Measurements from ENCODE around the gene EGFR. TPM values are rescaled to one million over a fixed set of nuclear protein-coding genes. Genes with fewer than 3 reads are reported as not detected.
A peak's percentile ranks its signal among the peaks of the same experiment; 100 is the strongest.

EGFR gene
- total and polyA plus RNA-seq, 2 donors (not counting 3 experiments of a cell fraction or from before 2014, with no cell fraction given) = 1.5 to 4.1 TPM

DNA sequence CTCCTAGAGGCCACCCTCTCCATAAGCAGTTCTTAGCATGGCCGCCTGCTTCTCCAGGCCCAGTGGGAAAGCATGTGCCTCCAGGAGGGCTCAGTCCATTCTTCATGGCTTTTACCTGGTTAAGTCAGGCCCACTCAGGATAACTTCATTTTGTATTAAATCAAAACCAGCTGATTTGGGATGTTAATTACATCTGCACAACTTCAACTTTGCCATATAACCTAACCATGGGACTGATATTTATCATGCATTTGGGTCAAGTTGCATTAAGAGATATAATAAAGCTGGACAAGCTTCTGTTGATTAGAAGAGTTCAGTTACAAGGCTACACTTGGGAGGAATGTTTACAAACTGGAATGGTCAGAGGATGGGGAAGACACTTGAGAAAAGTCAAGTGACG lies 65.5 kb downstream of the EGFR start:
- H3K27ac ChIP-seq (ENCODE audit: insufficient read depth, low read depth, low read length) = no peak overlapping the region
- intact Hi-C loops (cut with micrococcal nuclease) = no loop called here
- TF ChIP-seq, protein P1, sequence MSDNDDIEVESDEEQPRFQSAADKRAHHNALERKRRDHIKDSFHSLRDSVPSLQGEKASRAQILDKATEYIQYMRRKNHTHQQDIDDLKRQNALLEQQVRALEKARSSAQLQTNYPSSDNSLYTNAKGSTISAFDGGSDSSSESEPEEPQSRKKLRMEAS (IDR thresholded peaks at IDR 0.05; ENCODE audit: insufficient read depth, insufficient read length) = no peak
- no peaks in the 10 kb centered on the region for H3K79me2 ChIP-seq (ENCODE audit: control insufficient read depth, insufficient read depth, low read length)
- H3K9me3 ChIP-seq (replicated peaks; ENCODE audit: control insufficient read depth, insufficient read depth, low read length) = no peaks in the 10 kb centered on the region
- no peaks in the 10 kb centered on the region for H3K36me3 ChIP-seq (ENCODE audit: control insufficient read depth in 2 of 2, extremely low read depth in 1 of 2, insufficient read depth in 2 of 2, low read length in 2 of 2)
- no peaks in the 10 kb centered on the region for H4K20me1 ChIP-seq (replicated peaks; ENCODE audit: control insufficient read depth, extremely low read depth, insufficient read depth, low read length)
- dilution Hi-C loops (cut with MboI; ENCODE audit: extremely low pct_ligation_motif_present, low sequenced_read_pairs) = no loop called here
- no peak overlapping the region for H3K9ac ChIP-seq (replicated peaks; ENCODE audit: extremely low read depth, insufficient read depth, low read length)
- BruUV-seq (replicated peaks) = no TSS peak
- H3K9me1 ChIP-seq (replicated peaks; ENCODE audit: control insufficient read depth, extremely low read depth, insufficient read depth, low read length) = no peaks in the 10 kb centered on the region
- no peak for FAIRE-seq
- H2AFZ ChIP-seq (ENCODE audit: low read depth, low read length) = no peak overlapping the region
- no peak overlapping the region for H3K4me3 ChIP-seq (replicated peaks in 1 of 3; ENCODE audit: insufficient read depth in 1 of 3, low read depth in 1 of 3, low read length in 3 of 3)
- CTCF ChIA-PET = interaction anchor here (1.4 to 3.2 kb wide), 2 partner anchors 19 to 170 kb away, joined by 3 to 31 read pairs; no protein-coding TSS in a partner anchor
- peaks cover 34 to 42% of the 10 kb centered on the region in 2 experiments for H3K27me3 ChIP-seq (ENCODE audit: control insufficient read depth in 2 of 2, insufficient read depth in 2 of 2, low read length in 2 of 2)
- POLR2A ChIA-PET = no interaction called here
- peaks cover 16% of the 10 kb centered on the region for H3K4me1 ChIP-seq (ENCODE audit: control insufficient read depth, extremely low read depth, insufficient read depth, low read length)
- H3K4me2 ChIP-seq (ENCODE audit: insufficient read depth, low read length) = no peak overlapping the region
- no peak for DNase-seq (ENCODE audit: low read depth, low spot score)

DNA sequence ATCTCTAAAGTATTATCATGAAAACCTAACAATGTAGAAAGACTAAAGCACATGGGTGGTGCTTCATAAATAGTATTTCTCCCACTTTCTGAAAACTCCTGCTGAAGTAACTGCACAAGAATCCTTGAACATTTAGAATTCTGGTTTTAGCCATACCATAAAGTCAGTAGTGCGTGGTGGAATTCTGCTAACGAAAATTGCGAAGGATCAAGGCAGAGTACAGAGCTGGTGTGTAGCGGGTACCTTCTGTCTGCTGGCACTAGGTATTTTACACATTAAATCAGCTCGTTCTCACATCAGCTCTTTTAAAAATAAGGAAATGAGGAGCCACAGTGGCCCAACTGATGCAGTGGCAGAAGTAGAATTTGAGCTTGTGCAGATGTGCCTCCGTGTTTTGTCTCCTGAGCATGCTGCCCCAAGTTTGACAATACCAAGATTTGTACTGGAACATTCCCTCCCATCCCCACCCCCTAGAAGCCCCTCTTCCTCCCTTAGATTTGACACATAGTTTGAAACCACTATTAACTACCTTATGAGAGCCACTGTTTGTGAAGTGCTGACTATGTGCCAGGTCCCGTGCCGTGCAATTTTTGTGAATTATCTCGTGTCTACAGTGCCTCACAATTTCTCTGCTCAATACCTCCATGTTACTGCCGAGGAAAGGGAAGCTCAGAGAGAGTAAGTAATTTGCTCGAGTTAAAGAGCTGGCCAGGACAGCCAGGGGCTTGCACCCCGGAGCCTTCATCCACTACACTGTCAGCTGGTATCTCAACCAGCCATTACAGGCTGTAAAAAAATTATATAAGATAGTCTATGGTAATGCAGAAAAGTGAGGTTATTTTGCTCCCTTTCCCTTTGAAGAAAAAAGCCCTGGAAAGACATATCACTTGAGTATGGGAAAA lies 66.9 kb downstream of the EGFR start:
- intact Hi-C loops (cut with micrococcal nuclease) = loop anchor here (1.0 to 5.0 kb wide), 5 partner anchors 11 to 169 kb away; no protein-coding TSS in a partner anchor
- Histone ChIP-seq H2AFZ (ENCODE audit: low read depth, low read length) (no peak overlapping the region), H4K20me1 (replicated peaks; ENCODE audit: control insufficient read depth, extremely low read depth, insufficient read depth, low read length) (no peaks in the 10 kb centered on the region), H3K79me2 (ENCODE audit: control insufficient read depth, insufficient read depth, low read length) (no peaks in the 10 kb centered on the region), H3K4me3 (replicated peaks in 1 of 3; ENCODE audit: insufficient read depth in 1 of 3, low read depth in 1 of 3, low read length in 3 of 3) (no peak overlapping the region), H3K9me3 (replicated peaks; ENCODE audit: control insufficient read depth, insufficient read depth, low read length) (no peaks in the 10 kb centered on the region), H3K4me2 (ENCODE audit: insufficient read depth, low read length) (peak overlapping the region; percentile 52), H3K9me1 (replicated peaks; ENCODE audit: control insufficient read depth, extremely low read depth, insufficient read depth, low read length) (no peaks in the 10 kb centered on the region), H3K36me3 (ENCODE audit: control insufficient read depth in 2 of 2, extremely low read depth in 1 of 2, insufficient read depth in 2 of 2, low read length in 2 of 2) (no peaks in the 10 kb centered on the region), H3K27me3 (ENCODE audit: control insufficient read depth in 2 of 2, insufficient read depth in 2 of 2, low read length in 2 of 2) (peaks cover 41 to 54% of the 10 kb centered on the region in 2 experiments), H3K9ac (replicated peaks; ENCODE audit: extremely low read depth, insufficient read depth, low read length) (no peak overlapping the region), H3K4me1 (ENCODE audit: control insufficient read depth, extremely low read depth, insufficient read depth, low read length) (peaks cover 16% of the 10 kb centered on the region), H3K27ac (ENCODE audit: insufficient read depth, low read depth, low read length) (no peak overlapping the region)
- no peak for TF ChIP-seq EZH2 (IDR thresholded peaks at IDR 0.05; ENCODE audit: borderline replicate concordance, low read depth, low read length, severe bottlenecking)
- no peak for TF ChIP-seq GATA2 (IDR thresholded peaks at IDR 0.05; ENCODE audit: insufficient read depth, insufficient read length, low read depth, low read length)
- no peak for TF ChIP-seq JUN (IDR thresholded peaks at IDR 0.05; ENCODE audit: borderline replicate concordance, insufficient read depth, insufficient read length, low read depth)
- TF ChIP-seq, protein P2, sequence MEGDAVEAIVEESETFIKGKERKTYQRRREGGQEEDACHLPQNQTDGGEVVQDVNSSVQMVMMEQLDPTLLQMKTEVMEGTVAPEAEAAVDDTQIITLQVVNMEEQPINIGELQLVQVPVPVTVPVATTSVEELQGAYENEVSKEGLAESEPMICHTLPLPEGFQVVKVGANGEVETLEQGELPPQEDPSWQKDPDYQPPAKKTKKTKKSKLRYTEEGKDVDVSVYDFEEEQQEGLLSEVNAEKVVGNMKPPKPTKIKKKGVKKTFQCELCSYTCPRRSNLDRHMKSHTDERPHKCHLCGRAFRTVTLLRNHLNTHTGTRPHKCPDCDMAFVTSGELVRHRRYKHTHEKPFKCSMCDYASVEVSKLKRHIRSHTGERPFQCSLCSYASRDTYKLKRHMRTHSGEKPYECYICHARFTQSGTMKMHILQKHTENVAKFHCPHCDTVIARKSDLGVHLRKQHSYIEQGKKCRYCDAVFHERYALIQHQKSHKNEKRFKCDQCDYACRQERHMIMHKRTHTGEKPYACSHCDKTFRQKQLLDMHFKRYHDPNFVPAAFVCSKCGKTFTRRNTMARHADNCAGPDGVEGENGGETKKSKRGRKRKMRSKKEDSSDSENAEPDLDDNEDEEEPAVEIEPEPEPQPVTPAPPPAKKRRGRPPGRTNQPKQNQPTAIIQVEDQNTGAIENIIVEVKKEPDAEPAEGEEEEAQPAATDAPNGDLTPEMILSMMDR (IDR thresholded peaks at IDR 0.05; ENCODE audit: extremely low read depth in 1 of 2, insufficient read depth in 1 of 2, low read depth in 1 of 2, low read length in 2 of 2) = no peak
- TF ChIP-seq MYC (IDR thresholded peaks at IDR 0.05; ENCODE audit: low read depth, low read length) = no peak
- CTCF ChIA-PET = interaction anchor here (0.8 to 3.2 kb wide), 17 partner anchors 8 to 312 kb away, joined by 3 to 31 read pairs (median 4); partner anchors contain the start of gene EGFR
- no TSS peak for BruUV-seq (replicated peaks)
- dilution Hi-C loops (cut with MboI; ENCODE audit: extremely low pct_ligation_motif_present, low sequenced_read_pairs) = no loop called here
- no peak for DNase-seq (ENCODE audit: low read depth, low spot score)
- FAIRE-seq = no peak
- POLR2A ChIA-PET = interaction anchor here (1.0 kb wide), 1 partner anchor 20 kb away, joined by 4 read pairs; no protein-coding TSS in a partner anchor

Measured in endothelial cell of umbilical vein (primary cell).